Hepatocyte (in vitro differentiated cells): ENCODE results near the gene HS6ST2.

Source experiments
- EZH2 ChIP-seq: fragments of 200-600 bp; sonication (generic); IDR thresholded peaks from 2 replicates; pipeline ENCODE4 v1.6.1; 2016; ENCODE audit warnings: antibody characterized with exemption, mild to moderate bottlenecking, borderline replicate concordance
- TF ChIP-seq, protein P1 (sequence below): fragments of 200-600 bp; sonication (generic); IDR thresholded peaks from 2 replicates; pipeline ENCODE4 v1.5.1; 2016; ENCODE audit warnings: antibody characterized with exemption, mild to moderate bottlenecking; ENCODE audit not compliant: poor library complexity

- TF ChIP-seq, protein P1, sequence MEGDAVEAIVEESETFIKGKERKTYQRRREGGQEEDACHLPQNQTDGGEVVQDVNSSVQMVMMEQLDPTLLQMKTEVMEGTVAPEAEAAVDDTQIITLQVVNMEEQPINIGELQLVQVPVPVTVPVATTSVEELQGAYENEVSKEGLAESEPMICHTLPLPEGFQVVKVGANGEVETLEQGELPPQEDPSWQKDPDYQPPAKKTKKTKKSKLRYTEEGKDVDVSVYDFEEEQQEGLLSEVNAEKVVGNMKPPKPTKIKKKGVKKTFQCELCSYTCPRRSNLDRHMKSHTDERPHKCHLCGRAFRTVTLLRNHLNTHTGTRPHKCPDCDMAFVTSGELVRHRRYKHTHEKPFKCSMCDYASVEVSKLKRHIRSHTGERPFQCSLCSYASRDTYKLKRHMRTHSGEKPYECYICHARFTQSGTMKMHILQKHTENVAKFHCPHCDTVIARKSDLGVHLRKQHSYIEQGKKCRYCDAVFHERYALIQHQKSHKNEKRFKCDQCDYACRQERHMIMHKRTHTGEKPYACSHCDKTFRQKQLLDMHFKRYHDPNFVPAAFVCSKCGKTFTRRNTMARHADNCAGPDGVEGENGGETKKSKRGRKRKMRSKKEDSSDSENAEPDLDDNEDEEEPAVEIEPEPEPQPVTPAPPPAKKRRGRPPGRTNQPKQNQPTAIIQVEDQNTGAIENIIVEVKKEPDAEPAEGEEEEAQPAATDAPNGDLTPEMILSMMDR: no peak
- no peak for TF ChIP-seq EZH2
Measured at GRCh38 chrX:132704769-132705168, 253.7 kb downstream of the HS6ST2 start.
